Measurements from ENCODE around the gene ARHGEF38.
"Not testable (repeated sequence)": the region's sequence is repeated elsewhere in the genome, so short reads cannot be mapped to it uniquely, and the experiment has no call there.

The ARHGEF38 gene

GRCh38 chr4:105560421-105560848, 8.0 kb downstream of the ARHGEF38 start:
- no peak for DNase-seq (ENCODE audit: low read depth)

- DNase-seq (ENCODE audit: low read depth): no peak
These were observed 10.9 kb downstream of the ARHGEF38 start for GRCh38 chr4:105563352-105563751.

GRCh38 chr4:105568584-105568983, 16.2 kb downstream of the ARHGEF38 start:
- DNase-seq (ENCODE audit: low read depth): no peak

GRCh38 chr4:105569057-105569865, 16.8 kb downstream of the ARHGEF38 start:
- no peak for DNase-seq (ENCODE audit: low read depth)

GRCh38 chr4:105569866-105570236, 17.4 kb downstream of the ARHGEF38 start:
- no peak for DNase-seq (ENCODE audit: low read depth)

- DNase-seq (ENCODE audit: low read depth): no peak
These were observed 19.9 kb downstream of the ARHGEF38 start for GRCh38 chr4:105572296-105572695.

GRCh38 chr4:105586638-105587328, 34.4 kb downstream of the ARHGEF38 start:
- no peak for DNase-seq (ENCODE audit: low read depth)

GRCh38 chr4:105587841-105588240, 35.4 kb downstream of the ARHGEF38 start:
- no peak for DNase-seq (ENCODE audit: low read depth)

- no peak for DNase-seq (ENCODE audit: low read depth)
These were observed 35.8 kb downstream of the ARHGEF38 start for GRCh38 chr4:105588252-105588651.

- no peak for DNase-seq (ENCODE audit: low read depth)
These were observed 39.2 kb downstream of the ARHGEF38 start for GRCh38 chr4:105591573-105591972.

GRCh38 chr4:105594099-105595010, 41.9 kb downstream of the ARHGEF38 start:
- no peak for DNase-seq (ENCODE audit: low read depth)

- no peak for DNase-seq (ENCODE audit: low read depth)
These were observed 44.3 kb downstream of the ARHGEF38 start for GRCh38 chr4:105596684-105597083.

GRCh38 chr4:105598052-105598451, 45.6 kb downstream of the ARHGEF38 start:
- DNase-seq (ENCODE audit: low read depth): no peak

- no peak for DNase-seq (ENCODE audit: low read depth)
These were observed 46.4 kb downstream of the ARHGEF38 start for GRCh38 chr4:105598787-105599186.

GRCh38 chr4:105599482-105599881, 47.1 kb downstream of the ARHGEF38 start:
- DNase-seq (ENCODE audit: low read depth): no peak

GRCh38 chr4:105599932-105600655, 47.7 kb downstream of the ARHGEF38 start:
- DNase-seq (ENCODE audit: low read depth): no peak

GRCh38 chr4:105600951-105601350, 48.5 kb downstream of the ARHGEF38 start:
- no peak for DNase-seq (ENCODE audit: low read depth)

GRCh38 chr4:105601406-105601805, 49.0 kb downstream of the ARHGEF38 start:
- DNase-seq (ENCODE audit: low read depth): no peak

GRCh38 chr4:105603158-105603557, 50.7 kb downstream of the ARHGEF38 start:
- DNase-seq (ENCODE audit: low read depth): no peak

- DNase-seq (ENCODE audit: low read depth): no peak
These were observed 53.1 kb downstream of the ARHGEF38 start for GRCh38 chr4:105605493-105605892.

GRCh38 chr4:105607876-105608275, 55.5 kb downstream of the ARHGEF38 start:
- DNase-seq (ENCODE audit: low read depth): no peak

GRCh38 chr4:105609819-105610218, 57.4 kb downstream of the ARHGEF38 start:
- not testable (repeated sequence) for DNase-seq (ENCODE audit: low read depth)
